Fibroblast of skin of right biceps (primary cell): ENCODE measurements around the gene DUS1L.

Source experiments
- DNase-seq: peaks from one replicate; pipeline ENCODE4 v3.0.0-alpha.2; 2013

The DUS1L gene

DNA sequence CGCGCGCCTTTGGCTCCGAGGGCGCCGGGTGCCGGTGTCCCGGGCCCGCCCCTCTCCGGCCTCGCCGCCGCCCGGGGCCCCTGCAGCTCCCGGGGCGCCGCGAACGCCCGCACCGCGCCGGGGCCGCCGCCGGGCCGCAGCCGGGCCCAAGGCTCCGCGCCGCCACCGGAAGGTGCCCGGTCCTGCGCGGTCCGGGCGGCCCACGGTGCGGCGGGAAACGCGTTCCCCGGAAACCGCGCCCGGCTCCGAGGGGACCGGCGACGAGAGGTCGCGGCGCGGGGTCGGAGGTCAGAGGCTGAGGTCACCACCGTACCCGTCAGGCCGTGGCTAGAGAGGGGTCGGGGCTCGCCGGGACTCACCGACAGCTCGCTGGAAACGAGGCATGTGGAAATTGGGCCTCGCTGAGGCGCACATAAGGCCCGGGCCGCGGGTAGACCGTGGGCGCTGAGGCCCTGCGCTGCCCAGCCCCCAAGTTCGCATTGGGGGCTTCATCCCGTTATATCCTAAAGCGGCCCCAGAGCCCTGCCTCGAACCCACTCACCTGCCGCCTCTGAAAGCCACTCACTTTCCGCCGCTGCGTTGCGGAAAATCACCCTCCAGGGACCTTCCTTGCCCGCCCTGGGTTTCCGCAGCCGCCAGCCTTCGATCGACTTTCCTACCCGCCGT, at the start of gene DUS1L:
Gene DUS1L, minus strand, starts transcription at position 167 of the 666 bp plus-strand sequence. CDS start 745 bp downstream, outside the sequence.
- peak; percentile 61 for DNase-seq

DNA sequence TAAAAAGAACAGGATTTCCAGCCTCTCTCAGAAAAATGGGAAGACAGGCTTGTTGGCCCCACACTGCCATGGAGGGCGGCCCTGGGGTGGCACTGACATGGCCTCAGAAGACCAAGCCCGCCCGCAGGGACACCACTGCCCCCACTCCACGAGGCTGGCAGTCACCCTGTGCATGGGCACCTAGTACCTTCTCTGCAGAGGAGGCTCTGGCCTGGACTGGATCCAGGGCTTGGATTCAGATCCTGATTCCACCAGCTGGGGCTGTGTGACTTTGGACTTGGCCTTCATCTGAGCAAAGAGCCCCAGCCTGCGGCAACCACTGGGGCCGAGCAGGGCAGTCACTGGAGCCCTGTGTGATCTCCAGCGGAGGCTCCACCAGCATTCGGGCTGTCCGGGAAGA, 49.3 kb upstream of the DUS1L start:
- DNase-seq, result no peak

DNA sequence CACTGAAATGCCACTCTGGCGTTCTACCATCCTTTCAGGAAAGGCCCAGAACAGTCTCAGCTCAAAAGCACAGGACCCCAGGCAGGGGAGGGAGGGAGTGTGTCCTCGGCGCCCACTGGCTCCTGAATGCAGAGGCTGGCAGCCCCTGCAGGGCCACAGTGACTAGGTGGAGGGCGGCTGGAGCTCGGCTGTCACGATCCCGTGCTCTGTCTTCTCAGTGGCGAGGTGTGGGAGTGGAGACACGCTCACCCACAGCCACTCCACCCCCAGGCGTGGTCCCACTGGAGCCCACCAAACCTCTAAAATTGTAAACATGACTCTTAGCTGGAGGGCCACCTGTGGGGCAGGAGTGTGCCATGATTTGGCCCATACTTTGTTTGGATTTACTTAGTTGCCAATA, 48.8 kb upstream of the DUS1L start:
- no peak for DNase-seq

DNA sequence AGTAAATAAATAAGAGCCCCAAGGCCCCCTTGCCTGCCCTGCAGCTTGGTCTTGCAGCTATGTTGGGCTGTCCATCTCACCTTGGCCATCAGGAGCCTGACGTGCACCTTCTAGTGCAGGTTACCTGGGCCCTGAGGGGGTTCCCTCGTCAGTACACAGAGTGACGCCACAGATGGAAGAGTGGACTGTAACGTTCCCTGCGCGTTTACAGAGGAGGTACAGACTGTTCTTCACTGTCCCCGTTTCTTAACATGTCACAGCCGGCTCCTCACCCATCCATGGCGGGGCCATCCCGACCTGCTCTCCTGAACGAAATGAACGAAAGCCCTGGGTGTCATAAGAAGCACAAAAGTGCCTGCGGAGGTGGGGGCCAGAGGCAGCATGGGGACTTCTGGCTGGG, 48.3 kb upstream of the DUS1L start:
- DNase-seq, result no peak

DNA sequence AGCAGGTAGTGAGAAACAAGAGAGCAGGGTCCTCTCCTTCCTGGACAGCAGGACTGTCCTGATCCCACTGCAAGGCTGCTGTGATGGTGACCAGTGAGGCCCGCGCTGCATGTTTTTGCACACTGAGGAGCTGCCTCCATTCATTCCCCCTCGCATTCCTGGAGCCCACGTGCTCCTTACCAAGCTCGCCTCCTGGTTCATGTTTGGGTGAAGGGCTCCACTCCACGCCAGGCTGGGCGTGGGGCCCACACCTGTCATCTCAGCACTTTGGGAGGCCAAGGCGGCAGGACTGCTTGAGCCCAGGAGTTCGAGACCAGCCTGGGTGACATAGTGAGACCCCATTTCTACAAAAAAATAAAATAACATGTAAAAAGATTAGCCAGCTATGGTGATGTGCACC, 47.8 kb upstream of the DUS1L start:
- no peak for DNase-seq

DNA sequence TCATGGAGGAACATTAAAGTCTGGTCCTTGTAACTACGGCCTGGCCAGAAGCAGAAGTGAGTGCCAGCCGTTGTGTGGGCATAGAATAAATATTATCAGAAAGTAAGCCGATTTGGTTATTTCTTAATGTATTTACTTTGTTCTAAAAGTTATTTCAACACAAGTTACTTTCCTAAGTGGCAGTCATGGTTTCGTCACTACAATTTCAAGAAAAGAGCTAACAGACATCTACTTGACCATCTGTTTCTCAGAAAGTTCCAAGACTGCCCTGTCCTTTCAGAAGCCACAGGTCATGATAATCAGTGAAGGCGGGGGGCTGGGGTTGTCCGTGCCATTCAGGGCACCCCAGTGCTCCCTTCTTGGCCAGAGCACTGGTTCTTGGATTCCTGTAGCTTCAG, 47.3 kb upstream of the DUS1L start:
- no peak for DNase-seq

DNA sequence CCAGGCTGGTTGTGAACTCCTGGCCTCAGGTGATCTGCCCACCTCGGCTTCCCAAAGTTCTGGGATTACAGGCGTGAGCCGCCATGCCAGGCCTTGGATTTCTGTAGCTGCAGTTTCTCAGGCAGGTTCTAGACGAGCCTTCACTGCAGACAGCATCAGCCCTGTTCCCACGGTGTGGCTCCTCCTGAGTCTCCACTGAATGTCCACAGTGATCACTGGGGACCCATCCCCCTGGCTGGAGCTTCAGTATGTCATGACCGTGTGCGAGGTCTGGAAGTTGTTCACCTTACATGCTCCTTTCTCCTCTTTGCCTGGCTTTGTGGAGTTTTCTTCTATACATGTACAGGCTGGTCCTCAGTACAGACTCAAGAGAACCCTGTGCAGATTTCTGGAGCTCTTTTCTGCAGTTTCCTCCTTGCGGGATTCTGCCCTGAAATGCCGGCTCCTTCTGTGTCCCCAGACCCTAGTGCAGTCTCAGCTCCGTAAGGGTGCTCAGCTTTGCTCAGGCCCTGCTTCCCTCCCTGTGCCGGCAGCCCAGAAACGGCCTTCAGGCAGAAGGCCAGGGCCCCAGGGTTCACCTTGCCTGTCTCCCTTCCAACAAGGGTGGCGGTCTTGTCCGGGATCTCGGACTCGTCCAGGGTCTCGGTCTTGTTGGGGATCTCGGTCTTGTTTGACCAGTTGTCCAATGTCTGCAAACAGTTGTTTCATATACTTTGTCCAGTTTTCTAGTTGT, 46.7 kb upstream of the DUS1L start:
- DNase-seq, result no peak

DNA sequence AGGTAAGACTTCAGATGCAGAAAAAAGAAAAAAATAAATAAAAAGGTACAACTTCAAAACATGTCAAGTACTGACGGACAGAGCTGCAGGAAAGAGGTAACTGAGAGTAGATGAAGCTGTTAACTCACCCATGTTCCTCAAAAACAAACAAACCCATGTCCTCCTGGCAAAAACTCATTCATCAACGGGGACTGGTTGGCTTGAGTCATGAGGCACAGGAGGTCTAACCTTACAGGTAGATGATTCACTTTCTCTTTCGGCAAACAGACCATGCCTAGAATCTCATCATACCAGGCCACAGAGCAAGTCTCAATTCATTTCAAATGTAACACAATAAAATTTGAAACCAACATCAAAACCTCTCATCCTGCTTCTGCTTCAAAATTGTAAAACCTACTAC, 44.7 kb upstream of the DUS1L start:
- DNase-seq, result no peak

DNA sequence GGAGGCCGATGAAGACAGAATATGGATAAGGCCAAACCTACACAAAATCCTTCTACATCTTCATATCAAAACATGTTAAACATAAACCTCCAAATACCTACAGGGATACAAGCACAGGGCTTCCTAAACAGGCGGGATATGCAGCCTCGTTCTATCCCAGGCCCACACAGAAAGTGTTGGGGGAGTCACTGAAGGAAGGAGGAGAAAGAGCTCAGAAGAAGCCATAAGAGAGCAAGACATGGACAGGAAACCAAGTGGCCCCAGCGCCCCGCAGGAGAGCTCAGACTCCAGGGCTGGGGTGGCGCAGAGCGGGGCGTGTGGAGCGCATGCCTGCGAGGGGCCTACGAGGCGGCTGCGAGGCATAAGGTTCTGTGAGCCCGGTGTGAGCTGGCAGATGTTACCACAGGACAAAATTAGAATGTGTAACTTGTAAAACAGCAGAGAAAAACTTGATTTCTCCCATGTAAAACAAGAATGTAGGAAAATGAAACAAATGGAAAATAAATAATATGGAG, 43.4 kb upstream of the DUS1L start:
- DNase-seq, result no peak

DNA sequence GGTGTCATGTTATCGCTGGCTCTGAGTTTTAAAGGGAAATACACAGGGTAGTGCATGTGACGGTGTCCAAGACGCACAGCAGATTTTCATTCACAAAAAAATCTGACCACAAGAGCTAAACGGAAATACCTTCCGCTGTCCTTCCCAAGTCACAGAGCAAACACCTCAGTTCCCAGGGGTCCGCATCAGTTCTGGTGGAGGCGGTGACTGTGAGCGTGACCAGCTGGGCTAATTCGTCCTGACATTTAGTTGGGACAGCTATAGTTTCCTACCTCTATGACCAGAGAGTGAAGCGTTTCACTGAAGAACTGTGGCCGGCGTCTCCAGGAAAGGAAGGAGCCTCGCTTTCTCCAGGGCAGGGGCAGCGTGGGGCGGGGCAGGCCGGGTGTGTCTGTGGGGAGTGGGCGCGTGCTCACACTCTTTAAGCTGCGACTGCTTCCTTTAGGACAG, 42.9 kb upstream of the DUS1L start:
- no peak for DNase-seq

DNA sequence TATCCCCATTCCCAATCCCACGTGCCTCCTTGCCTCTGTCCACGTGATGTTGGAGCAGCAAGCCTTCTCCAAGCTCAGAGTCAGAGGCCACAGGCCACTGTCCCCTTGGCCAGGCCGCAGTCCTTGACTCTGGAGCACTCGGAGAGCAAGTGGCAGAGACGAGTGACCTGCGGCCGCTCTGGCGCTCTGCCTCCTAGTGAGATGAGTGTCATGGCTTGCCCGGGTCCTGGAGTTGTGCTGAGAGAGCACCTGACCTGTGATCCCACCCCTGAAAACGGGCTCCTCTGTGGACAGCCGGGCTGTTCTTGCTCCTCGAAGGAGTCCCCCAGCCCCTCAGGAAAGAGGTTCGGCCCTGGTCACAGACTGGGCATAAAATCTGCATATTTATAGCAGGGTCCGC, 42.4 kb upstream of the DUS1L start:
- DNase-seq, result no peak

DNA sequence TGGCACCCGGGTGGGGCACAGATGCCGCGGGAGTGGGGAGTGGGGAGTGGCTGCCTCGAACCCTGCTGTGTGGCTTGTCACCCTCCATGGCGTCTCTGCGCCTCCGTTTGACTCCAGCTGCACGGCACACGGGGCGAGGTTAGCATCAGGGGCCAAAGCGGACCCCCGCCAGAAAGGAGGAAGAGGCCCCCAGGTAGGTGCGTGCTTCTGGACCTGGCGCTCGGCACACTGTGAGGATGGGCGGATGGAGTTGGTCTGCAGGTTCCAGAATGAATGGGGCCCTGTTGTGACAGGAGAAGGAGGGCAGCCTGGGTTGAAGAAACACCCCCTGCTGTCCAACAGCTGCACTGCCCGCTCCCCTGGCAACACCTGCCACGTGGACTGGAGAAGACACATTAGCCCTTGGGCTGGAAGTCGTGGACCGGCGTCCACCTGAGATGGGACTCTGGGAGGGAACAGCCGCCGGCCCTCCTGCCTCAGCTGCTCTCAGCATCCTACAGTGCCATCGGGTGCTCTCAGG, 41.8 kb upstream of the DUS1L start:
- DNase-seq, result no peak

DNA sequence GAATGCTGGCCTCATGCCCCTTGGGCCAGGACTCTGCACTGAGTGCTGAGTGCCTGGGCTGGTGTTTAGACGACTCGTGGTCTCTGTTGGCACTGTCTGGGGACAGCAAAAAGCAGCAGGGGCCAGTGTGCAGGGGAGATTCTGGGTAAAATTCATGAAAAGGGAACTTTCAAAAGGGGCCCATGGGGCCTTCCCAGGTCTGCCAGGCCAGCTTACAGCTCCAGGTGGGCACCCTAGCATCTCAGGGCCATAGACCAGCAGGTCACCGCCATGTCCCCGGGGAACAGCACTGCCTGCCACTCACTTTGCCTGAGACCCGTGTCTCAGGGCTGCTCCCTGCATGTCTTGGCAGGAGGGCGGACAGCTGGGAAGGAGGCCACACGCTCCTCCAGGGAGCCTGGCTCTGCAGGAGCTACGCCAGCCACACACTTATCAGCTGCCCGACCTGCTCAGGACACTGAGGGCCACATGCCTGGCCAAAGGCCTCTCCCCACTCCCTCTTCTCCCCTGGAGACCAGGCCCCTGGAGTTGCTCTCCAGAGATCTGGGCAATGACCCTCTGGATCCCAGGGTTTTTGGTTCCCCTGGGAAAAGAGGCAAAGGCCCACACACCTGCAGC, 41.2 kb upstream of the DUS1L start:
- DNase-seq, result no peak

DNA sequence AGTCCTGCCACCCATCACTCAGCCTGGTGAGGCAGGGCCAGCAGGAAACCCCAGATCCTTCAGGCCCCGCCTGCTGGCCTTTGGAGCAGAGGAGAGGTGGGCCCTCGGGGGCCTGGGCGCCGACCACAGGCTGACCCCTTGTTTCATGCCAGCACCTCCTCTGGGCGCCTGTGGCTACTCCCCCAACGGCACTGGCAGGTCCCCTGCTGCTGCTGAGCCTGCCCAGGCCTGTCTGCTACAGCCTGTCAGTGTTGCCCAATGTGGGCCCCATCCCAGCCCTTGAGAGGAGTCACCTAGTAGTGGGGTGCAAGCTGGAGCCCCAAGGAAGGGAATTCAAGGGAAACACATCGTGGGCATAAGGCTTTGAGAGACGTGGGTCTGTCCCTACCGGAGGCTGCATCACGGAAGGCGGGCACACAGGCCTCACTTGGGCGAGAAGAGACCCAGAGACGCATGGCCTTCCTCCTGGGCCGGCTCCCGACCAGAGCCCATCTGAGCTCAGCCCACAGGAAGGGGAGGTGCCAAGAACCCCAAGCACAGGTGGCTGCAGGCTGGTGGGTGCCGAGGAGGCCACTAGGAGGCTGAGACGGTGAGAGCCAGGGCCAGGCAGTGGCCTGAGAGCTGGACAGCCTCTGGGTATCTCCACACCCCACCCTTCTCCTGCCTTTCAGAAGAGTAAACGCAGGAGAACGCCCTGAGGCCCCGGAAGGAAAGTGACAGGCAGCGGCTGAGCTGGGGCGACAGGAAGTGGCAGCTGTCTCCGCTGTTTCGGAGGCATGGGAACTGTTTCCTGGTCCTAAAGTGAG, 40.5 kb upstream of the DUS1L start:
- peak; percentile 20 for DNase-seq

DNA sequence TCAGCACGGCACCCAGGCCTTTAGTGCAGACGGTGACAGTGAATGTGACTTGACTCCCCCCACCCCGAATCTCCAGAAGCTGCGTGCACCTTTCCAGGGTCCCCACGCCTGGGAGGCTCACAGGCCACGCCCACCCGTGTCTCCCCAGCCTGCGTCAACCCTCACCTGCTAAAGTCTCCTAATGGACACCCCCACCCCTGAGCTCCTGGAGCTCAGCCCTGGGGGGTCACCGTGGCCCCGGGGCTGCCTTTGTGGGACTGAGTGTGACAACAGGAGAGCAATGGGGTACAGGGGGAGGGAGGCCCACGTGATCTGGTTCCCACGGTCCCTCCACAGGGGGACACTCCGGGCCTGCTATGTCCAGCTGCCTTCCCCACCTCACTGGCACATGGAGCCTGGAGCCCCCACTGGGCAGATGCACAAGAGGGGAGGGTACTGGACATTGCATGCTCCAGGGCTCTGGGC, 39.8 kb upstream of the DUS1L start:
- DNase-seq, result no peak

DNA sequence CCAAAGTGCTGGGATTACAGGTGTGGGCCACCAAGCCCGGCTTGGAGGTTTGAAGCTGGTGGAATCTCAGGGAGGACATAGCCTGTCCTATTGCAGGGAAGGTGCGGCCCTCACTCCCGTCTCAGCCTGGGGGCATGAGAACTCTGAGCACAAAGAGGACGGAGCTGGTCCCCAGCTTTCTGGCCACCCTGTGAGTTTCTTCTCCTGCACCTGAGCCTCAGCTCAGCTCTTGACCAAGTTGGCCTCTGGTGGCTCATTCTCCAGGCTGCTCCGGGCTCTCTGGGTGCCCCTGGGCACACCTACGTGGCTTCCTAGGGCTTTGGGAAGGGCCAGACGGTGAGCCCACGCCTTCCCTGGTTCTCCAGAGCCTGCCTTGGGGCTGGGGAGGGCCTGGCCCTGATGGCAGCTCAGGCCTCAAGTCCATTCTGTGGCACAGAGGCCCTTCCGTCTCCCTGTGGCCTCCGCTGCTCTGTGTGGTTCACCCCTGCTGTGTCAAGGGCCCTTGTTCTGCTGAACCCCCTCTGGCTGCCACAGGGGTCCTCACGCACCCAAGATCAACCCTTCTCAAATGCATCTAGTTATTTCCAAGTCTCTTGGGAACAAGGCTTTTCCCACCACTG, 39.3 kb upstream of the DUS1L start:
- no peak for DNase-seq

DNA sequence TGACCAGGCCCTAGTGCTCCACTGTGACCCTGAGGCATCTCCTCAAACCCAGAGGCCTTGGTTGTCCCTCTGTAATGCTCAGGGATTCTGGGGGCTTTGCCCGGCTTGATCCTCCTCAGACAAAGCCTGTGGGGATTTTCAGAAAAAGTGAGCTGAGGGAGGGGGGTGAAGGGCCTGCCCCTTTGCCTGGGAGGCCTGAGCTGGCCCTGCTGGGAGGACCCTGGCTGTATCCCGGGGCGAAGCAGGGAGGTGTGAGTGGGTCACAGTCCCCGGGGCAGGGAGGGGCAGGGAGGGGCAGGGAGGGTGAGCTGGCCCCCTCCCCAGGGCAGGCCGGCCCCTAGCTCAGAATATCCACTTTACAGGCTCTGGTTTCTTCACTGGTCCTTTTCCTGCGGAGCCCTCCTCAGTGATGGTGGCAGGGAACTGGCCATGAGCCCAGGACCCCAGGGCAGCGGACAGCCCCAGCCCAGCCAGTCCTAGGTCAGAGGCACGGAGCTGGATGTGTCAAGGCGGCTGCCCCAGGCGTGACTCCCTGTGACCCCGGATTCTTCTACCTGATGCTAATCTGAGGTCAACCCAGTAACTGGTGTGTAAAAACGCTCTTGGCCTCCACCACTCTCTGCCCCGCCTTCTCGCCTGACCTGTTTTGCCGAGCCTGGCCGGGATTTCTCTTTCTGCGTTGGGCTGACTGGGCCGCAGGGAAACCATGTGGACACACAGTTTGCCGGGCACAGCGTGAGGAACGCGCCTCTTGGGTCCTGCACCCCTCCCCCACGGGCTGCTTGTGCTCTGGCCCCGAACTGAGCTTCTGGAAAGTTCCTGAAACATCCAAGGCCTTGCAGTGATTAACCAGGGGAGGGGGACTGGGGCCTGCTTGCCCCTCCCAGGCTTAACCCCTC, 38.2 kb upstream of the DUS1L start:
- peak; percentile 16 for DNase-seq

DNA sequence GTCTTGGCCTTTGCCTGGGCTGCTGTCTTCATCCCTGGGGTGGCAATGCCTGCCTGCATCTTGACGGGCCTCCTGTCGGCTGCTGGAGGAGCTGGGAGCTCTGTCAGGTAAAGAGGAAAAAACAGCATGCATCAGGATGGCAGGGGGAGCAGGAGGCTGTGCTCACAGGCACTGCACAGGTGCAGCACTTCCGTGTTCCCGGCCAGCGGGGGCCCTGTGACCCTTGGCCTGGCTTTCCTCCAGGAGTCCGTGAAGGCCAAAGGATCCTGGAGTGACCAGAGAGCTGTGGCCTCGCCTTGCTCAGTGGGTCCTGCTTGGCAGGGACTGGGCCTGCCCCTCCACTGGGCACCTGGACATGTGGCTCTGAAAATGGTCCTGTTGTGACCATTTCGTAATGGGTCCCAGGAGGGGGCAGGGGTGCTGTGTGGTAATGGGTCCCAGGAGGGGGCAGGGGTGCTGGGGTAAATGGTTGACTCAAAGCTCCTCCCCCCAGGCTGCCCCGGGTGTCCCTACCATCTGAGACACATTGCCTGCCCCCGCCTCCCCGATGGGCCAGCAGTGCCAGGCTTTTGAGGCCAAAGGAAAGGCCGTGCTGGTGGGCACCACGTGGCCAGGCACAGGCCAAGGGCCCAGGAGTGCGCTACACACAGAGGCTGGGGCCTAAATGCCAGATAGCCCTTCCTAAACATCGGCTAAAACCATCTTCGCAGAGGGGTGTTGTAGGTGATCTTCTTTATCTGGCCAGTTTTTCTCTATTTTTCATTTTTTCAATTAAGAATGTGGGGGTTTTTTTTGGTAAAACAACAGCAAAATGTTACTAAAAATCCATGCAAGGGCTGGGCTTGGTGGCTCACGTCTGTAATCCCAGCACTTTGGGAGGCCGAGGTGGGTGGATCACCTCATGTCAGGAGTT, 36.4 kb upstream of the DUS1L start:
- no peak for DNase-seq

DNA sequence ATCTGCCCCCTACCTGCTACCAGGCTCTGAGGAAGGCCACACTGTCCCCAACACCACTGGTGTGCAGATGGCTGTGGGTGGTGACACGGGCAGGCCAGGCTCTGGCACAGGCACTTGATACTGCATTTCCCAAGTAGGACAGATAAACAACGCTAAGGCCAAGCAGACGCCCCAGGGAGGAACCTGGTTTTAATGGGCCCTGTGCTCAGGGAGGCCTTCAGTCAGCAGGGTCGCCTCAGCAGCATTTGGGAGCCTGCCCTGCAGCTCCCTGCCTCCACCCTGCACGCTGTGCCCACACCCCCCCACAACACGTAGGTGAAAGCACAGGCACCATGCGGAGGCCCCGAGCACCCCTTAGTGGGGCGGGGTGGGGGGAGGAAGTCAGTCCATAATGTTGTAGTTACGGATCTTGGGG, 35.7 kb upstream of the DUS1L start:
- DNase-seq, result no peak
